ENCODE data around the gene ADAMTS10. TPM values are rescaled to one million over a fixed set of nuclear protein-coding genes. Genes with fewer than 3 reads are reported as not detected.

The ADAMTS10 gene
- total RNA-seq, 1 donor from 2014 or later = 11.5 TPM

DNA sequence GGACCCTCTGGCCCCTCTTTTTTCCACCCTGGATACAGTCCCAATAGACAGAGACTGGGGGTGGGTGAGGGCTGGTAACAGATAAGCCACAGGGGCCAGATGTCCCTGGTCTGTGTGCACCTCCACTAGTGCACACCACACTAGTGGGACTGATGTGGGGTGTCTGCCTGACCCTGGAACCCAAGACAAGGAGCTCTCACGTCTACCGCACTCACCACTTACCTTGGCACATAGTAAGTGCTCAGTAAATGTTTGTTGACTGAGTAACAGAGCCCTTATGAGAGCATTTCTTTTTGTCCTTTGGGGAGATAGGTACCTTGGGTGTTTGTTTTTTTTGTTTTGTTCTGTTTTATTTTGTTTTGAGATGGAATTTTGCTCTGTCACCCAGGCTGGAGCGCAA is 73.4 kb downstream of the ADAMTS10 start:
- Histone ChIP-seq H3K4me3 (no peak overlapping the region), H3K27me3 (ENCODE audit: low read depth) (no peaks in the 10 kb centered on the region), H3K4me1 (no peaks in the 10 kb centered on the region), H3K27ac (replicated peaks) (no peak overlapping the region), H3K36me3 (no peaks in the 10 kb centered on the region), H3K9me3 (replicated peaks) (no peaks in the 10 kb centered on the region)
- TF ChIP-seq, protein P1, sequence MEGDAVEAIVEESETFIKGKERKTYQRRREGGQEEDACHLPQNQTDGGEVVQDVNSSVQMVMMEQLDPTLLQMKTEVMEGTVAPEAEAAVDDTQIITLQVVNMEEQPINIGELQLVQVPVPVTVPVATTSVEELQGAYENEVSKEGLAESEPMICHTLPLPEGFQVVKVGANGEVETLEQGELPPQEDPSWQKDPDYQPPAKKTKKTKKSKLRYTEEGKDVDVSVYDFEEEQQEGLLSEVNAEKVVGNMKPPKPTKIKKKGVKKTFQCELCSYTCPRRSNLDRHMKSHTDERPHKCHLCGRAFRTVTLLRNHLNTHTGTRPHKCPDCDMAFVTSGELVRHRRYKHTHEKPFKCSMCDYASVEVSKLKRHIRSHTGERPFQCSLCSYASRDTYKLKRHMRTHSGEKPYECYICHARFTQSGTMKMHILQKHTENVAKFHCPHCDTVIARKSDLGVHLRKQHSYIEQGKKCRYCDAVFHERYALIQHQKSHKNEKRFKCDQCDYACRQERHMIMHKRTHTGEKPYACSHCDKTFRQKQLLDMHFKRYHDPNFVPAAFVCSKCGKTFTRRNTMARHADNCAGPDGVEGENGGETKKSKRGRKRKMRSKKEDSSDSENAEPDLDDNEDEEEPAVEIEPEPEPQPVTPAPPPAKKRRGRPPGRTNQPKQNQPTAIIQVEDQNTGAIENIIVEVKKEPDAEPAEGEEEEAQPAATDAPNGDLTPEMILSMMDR (IDR thresholded peaks at IDR 0.05; ENCODE audit: borderline replicate concordance) = no peak
- no peak for DNase-seq
- intact Hi-C loops (cut with micrococcal nuclease) = no loop called here

DNA sequence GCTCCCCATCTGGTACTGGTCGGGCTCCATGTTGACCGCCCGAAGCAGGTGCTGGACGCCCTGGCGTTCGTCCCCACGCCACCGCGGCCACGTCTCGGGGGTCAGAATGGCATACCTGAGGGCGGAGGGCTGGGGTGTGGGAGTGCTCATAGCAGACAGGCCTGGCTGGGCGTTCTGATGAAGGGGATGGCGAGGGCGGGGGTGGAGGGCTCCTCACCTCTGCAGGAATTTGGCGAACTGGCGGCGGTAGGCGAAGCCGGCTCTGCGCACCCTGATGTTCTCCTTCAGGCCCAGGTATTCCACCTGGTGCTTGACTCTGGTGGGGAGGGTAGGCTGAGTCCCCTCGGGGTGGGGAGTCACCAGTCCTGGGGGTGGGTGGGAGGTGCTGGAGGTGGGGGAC is 74.2 kb downstream of the ADAMTS10 start:
- Histone ChIP-seq H3K36me3 (no peaks in the 10 kb centered on the region), H3K27me3 (ENCODE audit: low read depth) (no peaks in the 10 kb centered on the region), H3K4me1 (no peaks in the 10 kb centered on the region), H3K4me3 (no peak overlapping the region), H3K9me3 (replicated peaks) (no peaks in the 10 kb centered on the region), H3K27ac (replicated peaks) (no peak overlapping the region)
- TF ChIP-seq, protein P1 (IDR thresholded peaks at IDR 0.05; ENCODE audit: borderline replicate concordance) = no peak
- DNase-seq = no peak
- intact Hi-C loops (cut with micrococcal nuclease) = no loop called here

DNA sequence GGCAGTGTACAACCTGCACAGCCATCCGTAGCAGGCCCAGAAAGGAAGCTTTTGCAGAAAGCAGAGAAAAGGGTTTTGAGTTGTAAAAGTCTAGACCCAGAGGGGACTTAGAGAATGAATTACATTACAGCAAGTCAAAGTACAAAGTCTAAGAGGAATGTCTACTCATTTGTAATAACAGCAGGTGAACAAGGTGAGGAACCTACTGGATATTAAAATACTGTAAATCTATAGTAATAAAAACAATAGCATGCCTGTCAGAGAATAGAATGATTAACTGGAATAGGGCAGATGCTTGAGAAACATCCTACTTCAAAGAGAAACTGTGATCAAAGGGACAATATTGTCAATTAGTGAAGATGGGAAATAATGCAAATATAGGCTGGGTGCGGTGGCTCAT is 78.3 kb downstream of the ADAMTS10 start:
- TF ChIP-seq, protein P1 (IDR thresholded peaks at IDR 0.05; ENCODE audit: borderline replicate concordance) = no peak
- Histone ChIP-seq H3K9me3 (replicated peaks) (no peaks in the 10 kb centered on the region), H3K27me3 (ENCODE audit: low read depth) (no peaks in the 10 kb centered on the region), H3K4me1 (no peaks in the 10 kb centered on the region), H3K4me3 (no peak overlapping the region), H3K27ac (replicated peaks) (no peak overlapping the region), H3K36me3 (no peaks in the 10 kb centered on the region)
- intact Hi-C loops (cut with micrococcal nuclease) = no loop called here
- DNase-seq = no peak

DNA sequence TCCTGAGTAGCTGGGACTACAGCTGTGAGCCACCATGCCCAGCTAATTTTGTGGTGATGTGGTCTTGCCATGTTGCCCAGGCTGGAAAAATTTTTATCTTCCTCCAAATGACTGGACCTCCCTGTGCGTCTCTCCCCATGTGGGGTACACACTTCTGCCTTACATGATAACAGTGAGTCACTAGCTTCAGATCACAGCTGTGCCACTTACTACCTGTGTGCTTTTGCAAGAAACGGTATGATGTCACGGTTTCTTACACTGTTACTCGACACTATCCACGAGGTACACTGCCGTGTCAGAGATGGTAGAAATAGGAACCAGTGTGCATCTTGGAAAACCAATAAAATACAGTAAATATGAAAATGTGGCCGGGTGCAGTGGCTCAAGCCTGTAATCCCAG is 79.0 kb downstream of the ADAMTS10 start:
- Histone ChIP-seq H3K27ac (replicated peaks) (no peak overlapping the region), H3K27me3 (ENCODE audit: low read depth) (no peaks in the 10 kb centered on the region), H3K4me1 (peaks cover 6% of the 10 kb centered on the region), H3K9me3 (replicated peaks) (no peaks in the 10 kb centered on the region), H3K4me3 (no peak overlapping the region), H3K36me3 (no peaks in the 10 kb centered on the region)
- no peak for DNase-seq
- intact Hi-C loops (cut with micrococcal nuclease) = no loop called here
- TF ChIP-seq, protein P1 (IDR thresholded peaks at IDR 0.05; ENCODE audit: borderline replicate concordance) = no peak

Other genes with a start within 250 kb of the ADAMTS10 start
- gene ANGPTL4, start 246.6 kb downstream of the ADAMTS10 start, total RNA-seq = 8.4 TPM
- gene RAB11B, start 220.4 kb downstream of the ADAMTS10 start, total RNA-seq = 157 TPM
- 109 TPM for gene MARCHF2, start 197.4 kb downstream of the ADAMTS10 start, total RNA-seq
- gene HNRNPM, start 165.7 kb downstream of the ADAMTS10 start, total RNA-seq = 104 TPM
- gene PRAM1, start 108.1 kb downstream of the ADAMTS10 start, total RNA-seq = 0.36 TPM
- gene ZNF414, start 96.5 kb downstream of the ADAMTS10 start, total RNA-seq = 17.0 TPM
- 7.4 TPM for gene MYO1F, start 33.3 kb downstream of the ADAMTS10 start, total RNA-seq
- gene NFILZ, start 19.9 kb upstream of the ADAMTS10 start, total RNA-seq = not detected
- gene ACTL9, start 88.1 kb upstream of the ADAMTS10 start, total RNA-seq = not detected
- gene OR2Z1, start 110.9 kb upstream of the ADAMTS10 start, total RNA-seq = not detected
- 10.8 TPM for gene ZNF558, start 221.6 kb upstream of the ADAMTS10 start, total RNA-seq
- gene MBD3L1, start 221.7 kb upstream of the ADAMTS10 start, total RNA-seq = not detected